ENCODE results near the gene P2RX3.

- TF ChIP-seq, protein P1, sequence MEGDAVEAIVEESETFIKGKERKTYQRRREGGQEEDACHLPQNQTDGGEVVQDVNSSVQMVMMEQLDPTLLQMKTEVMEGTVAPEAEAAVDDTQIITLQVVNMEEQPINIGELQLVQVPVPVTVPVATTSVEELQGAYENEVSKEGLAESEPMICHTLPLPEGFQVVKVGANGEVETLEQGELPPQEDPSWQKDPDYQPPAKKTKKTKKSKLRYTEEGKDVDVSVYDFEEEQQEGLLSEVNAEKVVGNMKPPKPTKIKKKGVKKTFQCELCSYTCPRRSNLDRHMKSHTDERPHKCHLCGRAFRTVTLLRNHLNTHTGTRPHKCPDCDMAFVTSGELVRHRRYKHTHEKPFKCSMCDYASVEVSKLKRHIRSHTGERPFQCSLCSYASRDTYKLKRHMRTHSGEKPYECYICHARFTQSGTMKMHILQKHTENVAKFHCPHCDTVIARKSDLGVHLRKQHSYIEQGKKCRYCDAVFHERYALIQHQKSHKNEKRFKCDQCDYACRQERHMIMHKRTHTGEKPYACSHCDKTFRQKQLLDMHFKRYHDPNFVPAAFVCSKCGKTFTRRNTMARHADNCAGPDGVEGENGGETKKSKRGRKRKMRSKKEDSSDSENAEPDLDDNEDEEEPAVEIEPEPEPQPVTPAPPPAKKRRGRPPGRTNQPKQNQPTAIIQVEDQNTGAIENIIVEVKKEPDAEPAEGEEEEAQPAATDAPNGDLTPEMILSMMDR (conservative IDR thresholded peaks at IDR 0.05), result no peak
- no peak for TF ChIP-seq EZH2 (IDR thresholded peaks at IDR 0.05; ENCODE audit: low read depth)
Measured at GRCh38 chr11:57373146-57373545, 35.0 kb downstream of the P2RX3 start.

Measured in PC-9 (cell line).